DMS 273 treated with DMSO at 0.1 percent for 48 hours (cell line): ENCODE results near the gene CERK.

Experiments used
- DNase-seq: peaks from one replicate; lab custom pipeline; 2025; lab: John Stamatoyannopoulos, UW

CERK gene

DNA sequence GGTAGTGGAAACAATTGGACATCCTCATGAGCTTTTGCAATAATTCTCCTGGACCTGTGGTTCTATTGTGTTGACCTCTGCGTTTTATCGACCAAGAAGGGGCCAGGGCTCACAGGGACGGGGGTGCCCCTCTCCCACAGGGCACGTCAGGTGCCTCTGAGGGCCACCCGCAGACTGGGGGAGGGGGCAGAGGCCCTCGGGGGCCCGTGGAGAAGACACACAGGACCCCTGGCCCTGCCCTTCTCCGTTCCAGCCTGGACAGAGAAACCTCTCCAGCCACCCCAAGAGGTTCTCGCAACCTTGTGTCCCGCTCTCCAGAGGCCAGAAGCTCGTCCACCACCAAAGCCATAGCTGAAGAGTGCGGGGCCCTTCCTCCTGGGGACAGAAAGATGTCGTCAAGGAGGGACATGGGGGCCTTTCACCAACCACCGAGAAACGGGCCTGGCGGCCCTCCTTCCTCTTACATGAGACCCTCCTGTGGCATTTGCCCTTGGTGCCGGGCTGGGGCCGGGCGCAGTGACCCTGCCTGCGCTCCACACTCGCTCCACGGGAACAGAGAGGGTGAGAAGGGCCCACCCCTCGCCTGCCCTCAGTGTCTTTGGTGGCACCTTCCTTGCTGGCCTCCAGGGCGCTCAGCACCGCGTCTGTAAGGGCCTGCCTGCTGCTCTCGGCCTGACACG, 60.6 kb downstream of the CERK start:
- no peak for DNase-seq

DNA sequence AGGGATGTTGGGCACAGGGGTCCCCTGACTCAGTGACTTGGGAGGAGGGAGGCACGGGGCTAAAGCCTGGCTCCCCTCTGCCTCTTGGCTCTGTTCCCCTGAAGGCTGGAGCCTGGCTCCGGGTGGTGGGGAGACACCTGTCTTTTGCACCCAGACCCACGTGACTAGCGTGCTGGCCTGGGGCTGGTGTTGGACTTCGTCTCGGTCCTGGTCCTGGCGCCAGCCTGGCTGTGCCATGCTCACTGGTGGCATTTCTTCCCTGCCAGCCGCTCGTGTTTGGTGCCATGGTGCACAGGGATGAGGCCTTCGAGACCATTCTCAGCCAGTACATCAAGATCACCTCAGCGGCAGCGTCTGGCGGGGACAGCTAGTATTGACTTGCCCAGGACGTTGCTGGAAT, 61.2 kb downstream of the CERK start:
- DNase-seq = no peak

DNA sequence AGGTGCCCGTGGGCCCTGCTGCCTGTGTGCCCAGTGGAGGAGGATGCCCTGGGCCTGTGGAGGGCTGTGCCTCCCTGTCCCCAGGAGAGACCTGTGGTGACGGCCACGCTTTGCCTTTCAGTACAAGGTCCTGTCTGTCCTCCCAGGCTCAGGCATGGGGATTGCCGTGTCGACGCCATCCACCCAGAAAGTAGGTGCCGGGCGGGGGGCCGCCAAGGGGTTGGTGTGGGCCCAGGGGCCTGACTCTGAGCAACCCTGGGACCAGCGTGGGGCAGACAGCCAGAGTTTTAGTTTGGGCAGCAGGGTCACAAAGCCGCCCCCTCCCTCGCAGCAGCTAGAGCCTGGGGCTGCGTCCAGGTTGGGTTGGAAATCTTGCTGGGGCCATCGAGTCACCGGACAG, 61.6 kb downstream of the CERK start:
- no peak for DNase-seq

DNA sequence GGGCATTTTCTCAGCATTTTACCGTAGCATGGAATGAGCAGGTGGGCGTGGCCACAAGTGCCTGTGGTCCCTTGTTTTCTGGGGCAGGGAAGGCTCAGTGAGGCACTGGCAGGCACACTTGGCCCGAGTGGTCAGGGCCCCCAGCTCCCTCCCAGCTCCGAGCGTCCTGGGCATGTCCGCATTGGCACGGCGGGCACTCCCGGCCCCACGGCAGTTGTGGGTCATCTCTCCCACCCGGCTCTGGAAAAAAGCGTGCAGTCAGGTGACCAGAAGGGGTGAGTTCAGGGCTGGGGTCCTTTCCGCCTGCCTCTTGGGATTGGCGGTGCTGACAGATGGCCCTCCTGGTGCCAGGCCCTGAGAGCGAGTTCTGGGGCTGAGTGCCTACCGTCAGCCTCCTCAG, 62.1 kb downstream of the CERK start:
- no peak for DNase-seq

GRCh38 chr22:46675479-46675878, 62.6 kb downstream of the CERK start:
- no peak for DNase-seq

DNA sequence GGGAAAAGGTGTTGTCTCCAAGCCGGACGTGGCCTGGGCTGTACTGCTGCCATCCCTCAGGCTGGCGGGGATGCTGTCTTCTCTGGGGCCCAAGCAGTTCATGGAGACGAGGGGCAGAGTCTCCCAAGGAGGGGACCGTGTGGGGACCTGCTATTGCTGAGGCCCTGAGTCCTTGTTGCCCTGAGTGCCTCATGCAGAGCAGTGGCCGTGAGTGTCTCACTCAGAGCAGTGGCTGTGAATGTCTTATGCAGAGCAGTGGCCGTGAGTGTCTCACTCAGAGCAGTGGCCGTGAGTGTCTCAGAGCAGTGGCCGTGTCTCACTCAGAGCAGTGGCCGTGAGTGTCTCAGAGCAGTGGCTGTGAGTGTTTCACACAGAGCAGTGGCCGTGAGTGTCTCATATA, 63.1 kb downstream of the CERK start:
- DNase-seq = no peak

- no peak for DNase-seq
Observed at GRCh38 chr22:46674367-46674781, 63.7 kb downstream of the CERK start.

- DNase-seq = no peak
Observed at GRCh38 chr22:46673662-46674236, 64.3 kb downstream of the CERK start.

- no peak for DNase-seq
Observed at GRCh38 chr22:46673205-46673604, 64.8 kb downstream of the CERK start.

GRCh38 chr22:46672731-46673130, 65.3 kb downstream of the CERK start:
- DNase-seq = no peak

GRCh38 chr22:46671824-46672432, 66.1 kb downstream of the CERK start:
- no peak for DNase-seq

- DNase-seq = no peak
Observed at GRCh38 chr22:46669201-46669600, 68.9 kb downstream of the CERK start.

DNA sequence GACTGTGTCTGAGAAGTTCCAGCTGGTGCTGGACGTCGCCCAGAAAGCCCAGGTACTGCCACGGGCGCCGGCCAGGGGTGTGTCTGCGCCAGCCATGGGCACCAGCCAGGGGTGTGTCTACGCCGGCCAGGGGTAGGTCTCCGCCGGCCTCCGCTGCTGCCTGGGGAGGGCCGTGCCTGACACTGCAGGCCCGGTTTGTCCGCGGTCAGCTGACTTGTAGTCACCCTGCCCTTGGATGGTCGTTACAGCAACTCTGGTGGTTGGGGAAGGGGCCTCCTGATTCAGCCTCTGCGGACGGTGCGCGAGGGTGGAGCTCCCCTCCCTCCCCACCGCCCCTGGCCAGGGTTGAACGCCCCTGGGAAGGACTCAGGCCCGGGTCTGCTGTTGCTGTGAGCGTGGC, 69.9 kb downstream of the CERK start:
- DNase-seq = no peak

GRCh38 chr22:46667245-46667623, 70.8 kb downstream of the CERK start:
- no peak for DNase-seq

GRCh38 chr22:46666577-46667244, 71.3 kb downstream of the CERK start:
- DNase-seq = no peak

DNA sequence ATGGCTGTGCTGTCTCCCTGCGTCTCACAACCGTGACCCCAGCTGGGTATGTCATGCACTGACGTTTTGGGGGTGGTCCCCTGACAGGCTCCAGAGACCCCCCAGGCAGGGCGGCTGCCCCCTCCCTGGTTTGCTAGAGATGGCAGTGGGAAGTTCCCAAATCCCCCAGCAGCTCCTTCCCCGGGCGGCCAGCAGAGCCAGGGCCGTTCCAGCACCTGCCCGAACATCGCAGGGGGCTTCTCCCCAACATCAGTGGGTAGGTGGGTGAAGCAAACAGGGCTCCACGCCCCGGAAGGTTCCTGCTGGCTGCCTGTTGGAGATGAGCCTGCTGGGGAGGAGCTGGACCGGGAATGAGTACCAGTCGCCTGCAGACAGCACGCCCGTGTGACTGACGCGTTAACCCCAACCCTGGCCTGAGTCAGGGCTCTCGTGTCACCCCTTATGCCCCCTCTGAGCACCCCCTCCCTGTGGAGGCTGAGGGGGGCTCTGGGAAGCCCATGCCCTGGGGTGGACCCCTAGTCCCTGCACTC, 72.2 kb downstream of the CERK start:
- no peak for DNase-seq

DNA sequence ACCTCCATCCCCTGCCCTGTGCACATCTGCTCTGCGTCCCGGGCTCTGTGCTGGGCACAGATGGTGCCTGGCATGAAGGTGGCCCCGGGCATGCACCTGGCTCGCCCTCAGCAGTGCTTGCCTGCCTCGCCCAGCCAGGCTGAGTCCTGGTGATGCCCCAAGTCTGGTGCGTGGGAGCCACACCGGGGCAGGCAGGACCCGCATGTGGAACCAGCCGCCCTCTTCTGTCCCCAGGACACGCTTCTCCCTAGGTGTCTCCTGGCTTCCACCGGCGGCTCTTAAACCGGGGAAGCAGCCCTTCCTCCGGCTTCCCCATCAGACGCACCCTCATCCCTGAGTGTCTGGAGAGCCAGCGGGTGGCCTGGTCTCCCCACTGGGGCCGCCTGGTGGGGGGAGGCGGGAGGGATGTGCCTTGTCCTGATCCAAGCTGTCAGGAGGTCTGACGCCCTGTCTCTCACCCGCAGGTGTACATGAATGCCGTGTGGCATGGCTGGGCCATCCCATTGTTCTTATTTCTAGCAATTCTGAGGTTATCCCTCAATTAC, 72.8 kb downstream of the CERK start:
- DNase-seq = no peak

DNA sequence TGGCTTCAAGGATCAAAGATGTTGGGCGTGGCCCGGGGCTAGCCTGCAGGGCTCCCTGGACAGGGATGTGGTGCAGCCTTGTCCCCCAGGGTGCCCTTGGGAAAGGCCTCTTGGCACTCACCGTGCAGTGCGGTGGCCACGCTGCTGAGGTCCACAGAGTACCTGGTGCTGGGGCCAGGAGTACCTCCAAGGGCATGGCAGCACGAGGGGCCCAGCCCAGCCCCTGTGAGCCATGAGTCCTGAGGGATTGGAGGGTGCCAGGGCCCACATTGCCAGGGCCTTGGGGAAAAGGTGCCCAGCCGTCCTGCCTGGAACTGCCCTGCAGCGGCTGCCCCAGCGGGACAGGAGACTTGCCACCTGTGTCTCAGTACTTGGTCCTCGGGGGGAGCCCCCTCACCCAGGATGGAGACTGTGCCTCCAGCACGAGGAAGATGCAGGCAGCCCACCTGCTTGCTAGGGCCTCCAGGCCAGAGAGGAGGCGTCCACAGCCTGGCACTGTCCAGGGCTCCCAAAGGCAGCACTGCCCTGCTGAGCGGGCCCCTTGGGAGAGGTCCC, 73.7 kb downstream of the CERK start:
- DNase-seq = no peak

DNA sequence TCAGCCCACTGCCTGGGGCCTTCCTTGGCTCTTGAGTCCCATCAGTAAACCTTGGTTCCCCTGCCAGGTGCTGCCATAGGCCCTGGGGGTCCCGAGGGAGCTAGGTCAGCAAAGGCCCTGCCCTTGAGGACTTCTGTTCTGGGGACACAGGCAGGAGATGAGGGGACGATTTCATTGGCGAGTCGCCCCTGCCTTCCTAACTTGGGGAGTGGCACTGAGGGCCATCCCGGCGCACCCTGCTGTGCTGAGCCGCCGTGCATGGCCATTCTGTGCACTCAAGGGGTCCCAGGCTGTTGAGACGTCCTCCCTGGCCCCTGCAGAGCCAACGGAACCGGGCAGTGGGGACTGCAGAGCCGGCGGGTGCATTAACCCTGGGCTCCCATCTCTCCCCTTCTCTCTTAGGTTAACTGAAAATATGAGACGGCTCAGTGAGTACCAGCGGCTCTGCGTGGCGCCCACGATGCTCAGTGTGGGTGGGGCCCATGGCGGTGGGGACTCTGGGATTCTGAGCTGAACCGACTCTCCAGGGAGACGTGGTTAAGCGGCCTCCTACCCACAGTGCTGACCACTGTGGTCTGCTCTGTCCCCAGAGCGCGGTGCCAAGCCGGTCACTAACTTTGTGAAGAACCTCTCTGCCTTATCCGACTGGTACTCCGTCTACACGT, 74.5 kb downstream of the CERK start:
- DNase-seq = no peak

DNA sequence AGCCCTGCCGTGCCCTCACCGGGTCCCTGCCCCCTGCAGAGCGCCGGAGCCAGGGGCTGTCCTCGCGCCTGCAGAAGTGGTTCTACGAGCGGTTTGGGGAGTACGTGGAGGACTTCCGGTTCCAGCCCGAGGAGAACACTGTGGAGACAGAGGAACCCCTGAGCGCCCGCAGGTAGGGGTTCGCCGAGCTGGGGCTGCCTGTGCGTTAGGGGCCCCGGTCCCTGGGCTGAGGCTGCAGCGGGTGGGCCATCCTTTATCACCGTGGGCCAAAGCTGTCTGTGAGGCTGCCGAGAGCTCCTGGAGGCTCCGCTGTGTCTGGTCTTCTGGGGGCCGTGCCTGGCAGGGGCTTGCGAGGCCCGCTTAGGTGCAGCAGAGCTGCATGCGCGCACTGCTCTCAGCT, 75.1 kb downstream of the CERK start:
- no peak for DNase-seq

DNA sequence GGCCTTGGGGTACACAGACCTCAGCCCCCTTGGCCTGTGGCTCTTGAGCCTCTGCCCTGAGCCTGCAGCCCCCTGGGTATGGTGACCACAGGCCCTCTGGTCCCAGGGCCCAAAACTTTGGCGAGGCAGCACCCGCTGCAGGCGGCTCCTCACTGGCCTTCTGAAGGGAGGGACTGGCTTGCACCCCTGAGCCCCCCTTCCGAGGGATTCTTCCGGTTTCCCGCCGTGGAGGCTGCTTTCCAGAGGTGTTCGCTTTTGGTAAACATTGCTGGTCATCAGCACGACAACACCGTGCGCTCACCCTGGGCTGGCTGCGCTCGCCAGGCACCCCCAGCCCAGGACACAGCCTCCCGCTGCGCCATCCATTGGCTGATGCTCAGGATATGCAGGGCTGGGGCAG, 75.8 kb downstream of the CERK start:
- DNase-seq = no peak
